ENCODE data around the gene SNX12. TPM values are rescaled to one million over a fixed set of nuclear protein-coding genes. Genes with fewer than 3 reads are reported as not detected.

Gene SNX12
- total RNA-seq, 4 donors from 2014 or later = 27.3 to 35.0 (median 31.4) TPM

- no peak for TF ChIP-seq CTCF (IDR thresholded peaks at IDR 0.05; ENCODE audit: low read depth)
Observed at GRCh38 chrX:71098951-71099506, 30.9 kb upstream of the SNX12 start.

GRCh38 chrX:71098302-71098701, 30.2 kb upstream of the SNX12 start:
- TF ChIP-seq CTCF (IDR thresholded peaks at IDR 0.05; ENCODE audit: low read depth) = no peak

- no peak for TF ChIP-seq CTCF (IDR thresholded peaks at IDR 0.05; ENCODE audit: low read depth)
Observed at GRCh38 chrX:71096760-71097032, 28.6 kb upstream of the SNX12 start.

- TF ChIP-seq CTCF (IDR thresholded peaks at IDR 0.05; ENCODE audit: low read depth) = no peak
Observed at GRCh38 chrX:71095981-71096759, 28.0 kb upstream of the SNX12 start.

- no peak for TF ChIP-seq CTCF (IDR thresholded peaks at IDR 0.05; ENCODE audit: low read depth)
Observed at GRCh38 chrX:71095555-71095980, 27.4 kb upstream of the SNX12 start, which contains the start of gene FOXO4. Gene FOXO4 (plus strand): TSS chrX:71095851. CDS start chrX:71096529, 678 bp downstream.

- TF ChIP-seq CTCF (IDR thresholded peaks at IDR 0.05; ENCODE audit: low read depth) = no peak
Observed at GRCh38 chrX:71095033-71095432, 26.9 kb upstream of the SNX12 start.

- TF ChIP-seq CTCF (IDR thresholded peaks at IDR 0.05; ENCODE audit: low read depth) = no peak
Observed at GRCh38 chrX:71091263-71091662, 23.1 kb upstream of the SNX12 start.

Measured in subcutaneous adipose tissue (tissue), 4 donors.